Suprapubic skin (tissue), 4 donors: Measurements from ENCODE around the gene VAT1L. TPM values are rescaled to one million over a fixed set of nuclear protein-coding genes. Genes with fewer than 3 reads are reported as not detected.

ENCODE experiments used
- DNase-seq, 2 donors: peaks; one replicate each; pipeline ENCODE4 v3.0.0-alpha.2; 2019; ENCODE audit warnings: low spot score in 2 of 2
- H3K27ac ChIP-seq: fragments of 200-600 bp; sonication (generic); one replicate; pipeline ENCODE4 v1.5.1; 2019
- H3K27me3 ChIP-seq: fragments of 200-600 bp; sonication (generic); one replicate; pipeline ENCODE4 v1.5.1; 2019
- H3K36me3 ChIP-seq: fragments of 200-600 bp; sonication (generic); one replicate; pipeline ENCODE4 v1.5.1; 2019
- H3K4me1 ChIP-seq: fragments of 200-600 bp; sonication (generic); one replicate; pipeline ENCODE4 v1.5.1; 2019
- H3K4me3 ChIP-seq: fragments of 200-600 bp; sonication (generic); one replicate; pipeline ENCODE4 v1.5.1; 2019; ENCODE audit warnings: mild to moderate bottlenecking
- H3K9me3 ChIP-seq: fragments of 200-600 bp; sonication (generic); one replicate; pipeline ENCODE4 v1.5.1; 2019
- EP300 ChIP-seq: sonication (generic); formaldehyde crosslinking; IDR thresholded peaks from one replicate; pipeline ENCODE4 v1.6.1; 2017; ENCODE audit warnings: antibody characterized with exemption
- POLR2A ChIP-seq, 2 donors: fragments of 450-650 bp; IDR thresholded peaks; one replicate each; pipeline ENCODE4 v1.6.1; 2017; ENCODE audit warnings: antibody characterized with exemption in 2 of 2, mild to moderate bottlenecking in 2 of 2, moderate library complexity in 2 of 2
- POLR2AphosphoS5 ChIP-seq, 3 donors: sonication (generic); formaldehyde crosslinking; IDR thresholded peaks; one replicate each; pipeline ENCODE4 v1.6.1; 2017; ENCODE audit warnings: antibody characterized with exemption in 3 of 3
- WGBS: methylation state at CpG from one replicate; pipeline ENCODE4 v1.1.5; 2018; 5-methylcytosine and 5-hydroxymethylcytosine counted together
- total RNA-seq, 4 donors: library from RNA; depleted of rRNA; stranded (reverse); fragments of >200 nt; gene quantifications; one replicate each; pipeline ENCODE4 v1.1.0, GENCODE V29; 2016
- TF ChIP-seq, protein P1 (sequence below), 2 donors: fragments of 200-600 bp in 1 of 2; fragments of 450-650 bp in 1 of 2; sonication (generic) in 1 of 2; IDR thresholded peaks; one replicate each; pipeline ENCODE4 v1.5.1; 2016 to 2019; ENCODE audit warnings: antibody characterized with exemption in 2 of 2, mild to moderate bottlenecking in 1 of 2, moderate library complexity in 1 of 2

The VAT1L gene
- total RNA-seq, 4 donors from 2014 or later: 0.15 TPM; not detected in 3

DNA sequence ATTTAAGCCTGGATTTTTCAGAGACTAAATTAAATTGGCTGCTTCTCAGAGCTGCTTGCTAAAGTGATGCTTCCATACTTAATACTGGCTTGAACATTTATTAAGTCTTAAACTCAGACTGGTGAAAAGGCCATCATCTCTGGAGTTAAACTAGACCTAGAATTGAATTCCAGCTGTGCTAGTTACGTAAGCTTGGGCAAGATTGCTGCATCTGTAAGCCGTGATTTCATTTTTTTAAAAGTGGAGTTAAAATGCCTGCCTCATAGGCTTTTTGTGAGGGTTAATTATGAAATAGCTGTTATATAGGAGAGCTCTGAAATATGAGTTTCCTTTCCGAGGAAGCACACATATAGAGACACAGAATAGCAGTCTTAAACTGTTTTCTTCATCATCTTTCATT is 84.7 kb downstream of the VAT1L start:
- no peaks in the 10 kb centered on the region for H3K27me3 ChIP-seq
- no peak for TF ChIP-seq POLR2AphosphoS5 (IDR thresholded peaks at IDR 0.05)
- TF ChIP-seq EP300: no peak
- no peak for TF ChIP-seq POLR2A (IDR thresholded peaks at IDR 0.05)
- TF ChIP-seq, protein P1, sequence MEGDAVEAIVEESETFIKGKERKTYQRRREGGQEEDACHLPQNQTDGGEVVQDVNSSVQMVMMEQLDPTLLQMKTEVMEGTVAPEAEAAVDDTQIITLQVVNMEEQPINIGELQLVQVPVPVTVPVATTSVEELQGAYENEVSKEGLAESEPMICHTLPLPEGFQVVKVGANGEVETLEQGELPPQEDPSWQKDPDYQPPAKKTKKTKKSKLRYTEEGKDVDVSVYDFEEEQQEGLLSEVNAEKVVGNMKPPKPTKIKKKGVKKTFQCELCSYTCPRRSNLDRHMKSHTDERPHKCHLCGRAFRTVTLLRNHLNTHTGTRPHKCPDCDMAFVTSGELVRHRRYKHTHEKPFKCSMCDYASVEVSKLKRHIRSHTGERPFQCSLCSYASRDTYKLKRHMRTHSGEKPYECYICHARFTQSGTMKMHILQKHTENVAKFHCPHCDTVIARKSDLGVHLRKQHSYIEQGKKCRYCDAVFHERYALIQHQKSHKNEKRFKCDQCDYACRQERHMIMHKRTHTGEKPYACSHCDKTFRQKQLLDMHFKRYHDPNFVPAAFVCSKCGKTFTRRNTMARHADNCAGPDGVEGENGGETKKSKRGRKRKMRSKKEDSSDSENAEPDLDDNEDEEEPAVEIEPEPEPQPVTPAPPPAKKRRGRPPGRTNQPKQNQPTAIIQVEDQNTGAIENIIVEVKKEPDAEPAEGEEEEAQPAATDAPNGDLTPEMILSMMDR (IDR thresholded peaks at IDR 0.05): no peak
- H3K4me3 ChIP-seq: no peak overlapping the region
- 84% methylated on average over 3 of the region's 3 CpGs for WGBS
- no peaks in the 10 kb centered on the region for H3K4me1 ChIP-seq
- no peak overlapping the region for H3K27ac ChIP-seq
- H3K9me3 ChIP-seq: no peaks in the 10 kb centered on the region
- H3K36me3 ChIP-seq: no peaks in the 10 kb centered on the region
- DNase-seq: no peak

DNA sequence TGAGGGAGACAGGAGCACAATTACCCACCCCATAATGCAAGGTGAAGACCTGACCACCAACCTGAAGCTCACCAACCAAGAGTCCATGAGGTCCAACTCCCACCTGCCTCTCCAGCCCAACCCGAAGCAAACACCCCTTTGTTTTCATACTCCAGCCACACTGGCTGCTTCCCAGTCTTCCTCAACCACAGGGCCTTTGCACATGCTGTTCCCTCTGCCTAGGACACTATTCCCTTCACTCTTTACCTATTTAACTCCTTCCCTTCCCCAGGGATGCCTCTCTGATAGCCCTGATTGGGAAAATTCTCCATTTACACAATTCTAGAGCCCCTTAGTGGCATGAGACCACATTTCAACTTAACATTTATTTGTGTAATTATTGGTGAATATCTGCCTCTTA is 86.0 kb downstream of the VAT1L start:
- H3K9me3 ChIP-seq: no peaks in the 10 kb centered on the region
- TF ChIP-seq POLR2AphosphoS5 (IDR thresholded peaks at IDR 0.05): no peak
- TF ChIP-seq EP300: no peak
- TF ChIP-seq, protein P1 (IDR thresholded peaks at IDR 0.05): no peak
- no peak for TF ChIP-seq POLR2A (IDR thresholded peaks at IDR 0.05)
- no peak overlapping the region for H3K4me3 ChIP-seq
- WGBS: 82% methylated on average over 1 of the region's 1 CpG
- H3K36me3 ChIP-seq: no peaks in the 10 kb centered on the region
- H3K27me3 ChIP-seq: no peaks in the 10 kb centered on the region
- H3K27ac ChIP-seq: no peak overlapping the region
- no peak for DNase-seq
- H3K4me1 ChIP-seq: no peaks in the 10 kb centered on the region

DNA sequence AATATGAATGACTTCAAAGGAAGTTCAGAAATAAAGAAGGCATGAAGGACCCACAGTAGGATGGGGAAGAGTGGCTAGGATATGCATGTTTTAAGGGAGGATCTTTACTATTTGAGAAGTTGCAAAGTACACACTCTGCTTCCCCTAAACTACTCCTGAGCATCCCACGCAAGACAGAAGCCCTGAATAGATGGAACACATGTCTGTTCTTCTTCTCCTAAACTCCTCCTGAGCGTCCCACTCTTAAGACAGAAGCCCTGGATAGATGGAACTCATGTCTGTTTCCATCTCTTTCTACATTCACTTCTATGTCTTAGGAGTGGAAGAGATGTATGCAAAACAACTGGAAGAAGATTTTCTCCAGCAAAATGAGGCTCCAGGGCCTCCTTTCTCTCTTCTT is 88.4 kb downstream of the VAT1L start:
- H3K4me1 ChIP-seq: no peaks in the 10 kb centered on the region
- no peak overlapping the region for H3K4me3 ChIP-seq
- no peaks in the 10 kb centered on the region for H3K27me3 ChIP-seq
- H3K36me3 ChIP-seq: no peaks in the 10 kb centered on the region
- H3K9me3 ChIP-seq: no peaks in the 10 kb centered on the region
- TF ChIP-seq POLR2AphosphoS5 (IDR thresholded peaks at IDR 0.05) (no peak), POLR2A (IDR thresholded peaks at IDR 0.05) (no peak), EP300 (no peak)
- TF ChIP-seq, protein P1 (IDR thresholded peaks at IDR 0.05): no peak
- 83% methylated on average over 2 of the region's 2 CpGs for WGBS
- DNase-seq: no peak
- H3K27ac ChIP-seq: no peak overlapping the region

DNA sequence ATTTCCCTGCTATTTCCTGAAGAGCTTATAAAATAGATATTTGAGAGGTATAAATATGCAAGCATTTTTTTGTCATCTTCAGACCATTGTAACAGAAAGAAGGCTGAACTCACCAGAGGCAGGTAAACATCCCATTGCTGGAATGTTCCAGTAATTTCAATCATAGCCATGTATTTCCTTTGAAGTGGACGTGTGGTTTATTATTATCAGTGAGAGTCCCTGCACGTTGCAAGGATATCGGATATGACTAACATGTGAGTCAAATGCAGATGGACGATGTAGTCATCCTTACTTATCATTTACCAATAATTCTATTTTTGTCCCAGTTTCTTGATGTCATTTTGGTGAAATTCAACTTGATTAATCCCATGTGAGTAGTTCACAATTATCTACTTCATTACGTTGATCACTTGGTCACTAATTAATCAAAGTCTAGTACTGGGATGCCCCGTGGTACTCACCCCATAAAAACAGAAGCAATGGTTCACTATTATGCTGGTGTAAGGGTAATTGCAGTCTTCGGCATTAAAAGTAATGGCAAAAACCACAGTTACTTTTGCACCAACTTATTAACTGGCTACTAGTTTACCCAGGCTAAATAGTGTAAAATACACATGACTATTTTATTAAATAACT is 89.5 kb downstream of the VAT1L start:
- no peaks in the 10 kb centered on the region for H3K4me1 ChIP-seq
- TF ChIP-seq POLR2A (IDR thresholded peaks at IDR 0.05) (no peak), EP300 (no peak)
- TF ChIP-seq, protein P1 (IDR thresholded peaks at IDR 0.05): no peak

DNA sequence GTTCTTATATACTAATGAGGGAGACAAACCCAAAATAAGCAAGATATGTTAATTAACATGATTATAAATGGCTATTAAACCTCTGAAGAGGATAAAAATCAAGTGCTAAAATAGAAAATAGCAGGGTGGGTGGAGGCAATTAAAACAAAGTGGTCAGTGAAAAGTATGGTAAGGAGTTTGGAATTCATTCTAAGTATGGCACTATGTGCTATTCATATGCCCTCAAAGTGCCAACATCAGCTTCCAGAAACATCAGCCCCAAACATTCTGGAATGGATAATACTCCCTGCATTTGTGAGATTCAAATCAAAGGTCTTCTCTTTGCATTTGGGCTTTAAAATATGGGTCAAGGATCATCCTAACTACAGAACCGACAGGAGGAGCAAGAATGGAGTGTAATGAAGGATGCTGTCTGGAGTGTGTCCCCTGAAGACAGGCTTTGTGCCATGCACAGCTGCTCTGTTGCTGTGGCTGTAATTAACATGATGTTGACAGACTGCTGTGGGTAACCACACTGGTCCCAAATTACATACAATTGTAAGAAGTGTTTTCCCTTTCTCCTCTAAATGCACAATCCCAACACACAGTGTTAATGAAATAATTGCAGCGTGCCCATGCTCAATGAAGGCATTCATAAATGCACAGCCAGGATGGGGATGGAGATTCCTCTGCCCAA is 93.1 kb downstream of the VAT1L start:
- DNase-seq: no peak
- Histone ChIP-seq H3K9me3 (no peaks in the 10 kb centered on the region), H3K27ac (no peak overlapping the region), H3K4me3 (no peak overlapping the region), H3K27me3 (no peaks in the 10 kb centered on the region), H3K4me1 (no peaks in the 10 kb centered on the region), H3K36me3 (no peaks in the 10 kb centered on the region)
- TF ChIP-seq POLR2AphosphoS5 (IDR thresholded peaks at IDR 0.05) (no peak), POLR2A (IDR thresholded peaks at IDR 0.05) (no peak), EP300 (no peak)
- TF ChIP-seq, protein P1 (IDR thresholded peaks at IDR 0.05): no peak
- 55% methylated on average over 2 of the region's 2 CpGs for WGBS

More for the DNA sequence above, 89.5 kb downstream of the VAT1L start:
- Histone ChIP-seq H3K27ac (no peak overlapping the region), H3K36me3 (no peaks in the 10 kb centered on the region), H3K27me3 (no peaks in the 10 kb centered on the region), H3K9me3 (no peaks in the 10 kb centered on the region), H3K4me3 (no peak overlapping the region)
- WGBS: 79% methylated on average over 7 of the region's 7 CpGs
- DNase-seq: no peak
